HL-60 (cell line): ENCODE results near the gene KCNG3.

Experiments
- POLR2AphosphoS5 ChIP-seq: IDR thresholded peaks from 2 replicates; pipeline ENCODE4 v1.6.1; 2012; ENCODE audit warnings: low read depth
- TF ChIP-seq, protein P1 (sequence below): IDR thresholded peaks from one replicate; pipeline ENCODE4 v1.5.1; 2011; ENCODE audit warnings: low read length, control low read depth, inconsistent platforms; ENCODE audit not compliant: insufficient read depth

DNA sequence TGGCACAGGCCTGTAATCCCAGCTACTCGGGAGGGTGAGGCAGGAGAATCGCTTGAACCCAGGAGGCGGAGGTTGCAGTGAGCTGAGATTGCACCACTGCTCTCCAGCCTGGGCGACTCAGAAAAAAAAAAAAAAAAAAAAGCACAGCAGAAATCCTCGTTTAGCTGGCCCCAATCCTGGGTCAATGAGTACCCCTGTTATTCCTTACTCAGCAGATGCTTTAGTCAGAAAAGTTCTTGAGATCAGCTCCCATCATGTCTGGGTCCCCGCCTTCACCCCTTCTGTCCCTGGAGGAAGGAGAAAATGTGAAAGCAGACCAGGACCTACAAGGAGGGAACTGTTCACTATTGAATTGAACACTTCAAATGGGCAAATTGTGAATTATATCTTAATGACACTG lies 16.4 kb upstream of the KCNG3 start:
- TF ChIP-seq, protein P1, sequence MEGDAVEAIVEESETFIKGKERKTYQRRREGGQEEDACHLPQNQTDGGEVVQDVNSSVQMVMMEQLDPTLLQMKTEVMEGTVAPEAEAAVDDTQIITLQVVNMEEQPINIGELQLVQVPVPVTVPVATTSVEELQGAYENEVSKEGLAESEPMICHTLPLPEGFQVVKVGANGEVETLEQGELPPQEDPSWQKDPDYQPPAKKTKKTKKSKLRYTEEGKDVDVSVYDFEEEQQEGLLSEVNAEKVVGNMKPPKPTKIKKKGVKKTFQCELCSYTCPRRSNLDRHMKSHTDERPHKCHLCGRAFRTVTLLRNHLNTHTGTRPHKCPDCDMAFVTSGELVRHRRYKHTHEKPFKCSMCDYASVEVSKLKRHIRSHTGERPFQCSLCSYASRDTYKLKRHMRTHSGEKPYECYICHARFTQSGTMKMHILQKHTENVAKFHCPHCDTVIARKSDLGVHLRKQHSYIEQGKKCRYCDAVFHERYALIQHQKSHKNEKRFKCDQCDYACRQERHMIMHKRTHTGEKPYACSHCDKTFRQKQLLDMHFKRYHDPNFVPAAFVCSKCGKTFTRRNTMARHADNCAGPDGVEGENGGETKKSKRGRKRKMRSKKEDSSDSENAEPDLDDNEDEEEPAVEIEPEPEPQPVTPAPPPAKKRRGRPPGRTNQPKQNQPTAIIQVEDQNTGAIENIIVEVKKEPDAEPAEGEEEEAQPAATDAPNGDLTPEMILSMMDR, result no peak
- TF ChIP-seq POLR2AphosphoS5, result no peak
